Mesendoderm (in vitro differentiated cells): ENCODE measurements around the gene CCNF.

Experiments
- DNase-seq: peaks from one replicate; pipeline ENCODE4 v3.0.0; 2013
- H2AK5ac ChIP-seq: 2 replicates; pipeline ENCODE4 v1.6.1; 2013; ENCODE audit warnings: low read length, inconsistent platforms
- H2BK120ac ChIP-seq: 2 replicates; pipeline ENCODE4 v1.6.1; 2013; ENCODE audit warnings: low read depth, mild to moderate bottlenecking, low read length, moderate library complexity, mixed read lengths
- H2BK15ac ChIP-seq: replicated peaks from 2 replicates; pipeline ENCODE4 v1.6.1; 2013; ENCODE audit warnings: low read depth, mild to moderate bottlenecking, moderate library complexity
- H2BK5ac ChIP-seq: 2 replicates; pipeline ENCODE4 v1.6.1; 2013; ENCODE audit warnings: low read length, inconsistent platforms
- H3K18ac ChIP-seq: 2 replicates; pipeline ENCODE4 v1.6.1; 2013; ENCODE audit warnings: mild to moderate bottlenecking, low read length, mixed read lengths
- H3K23ac ChIP-seq: one replicate; pipeline ENCODE4 v1.6.1; 2013; ENCODE audit warnings: low read length
- H3K27ac ChIP-seq: 2 replicates; pipeline ENCODE4 v1.5.1; 2013; ENCODE audit warnings: low read depth, mild to moderate bottlenecking, inconsistent platforms, low read length, moderate library complexity
- H3K27me3 ChIP-seq: 2 replicates; pipeline ENCODE4 v1.6.1; 2013; ENCODE audit warnings: low read length, control low read depth, mild to moderate bottlenecking, inconsistent platforms; ENCODE audit not compliant: insufficient read depth, poor library complexity
- H3K36me3 ChIP-seq: 2 replicates; pipeline ENCODE4 v1.6.1; 2013; ENCODE audit warnings: low read length, inconsistent platforms; ENCODE audit not compliant: control insufficient read depth, insufficient read depth
- H3K4ac ChIP-seq: one replicate; pipeline ENCODE4 v1.6.1; 2013; ENCODE audit warnings: low read depth, mild to moderate bottlenecking, low read length, moderate library complexity
- H3K4me1 ChIP-seq: 2 replicates; pipeline ENCODE4 v1.6.1; 2013; ENCODE audit warnings: low read depth, low read length, inconsistent platforms; ENCODE audit not compliant: control insufficient read depth
- H3K4me2 ChIP-seq: 2 replicates; pipeline ENCODE4 v1.6.1; 2013; ENCODE audit warnings: low read length
- H3K4me3 ChIP-seq: 2 replicates; pipeline ENCODE4 v1.5.1; 2013; ENCODE audit warnings: mild to moderate bottlenecking, low read length
- H3K56ac ChIP-seq: one replicate; pipeline ENCODE4 v1.6.1; 2013; ENCODE audit warnings: low read length
- H3K79me1 ChIP-seq: 2 replicates; pipeline ENCODE4 v1.6.1; 2013; ENCODE audit warnings: low read length, inconsistent platforms
- H3K79me2 ChIP-seq: 2 replicates; pipeline ENCODE4 v1.6.1; 2013; ENCODE audit warnings: mild to moderate bottlenecking, low read length; ENCODE audit not compliant: control insufficient read depth, insufficient read depth
- H3K9ac ChIP-seq: 2 replicates; pipeline ENCODE4 v1.6.1; 2013; ENCODE audit warnings: low read length, inconsistent platforms
- H4K5ac ChIP-seq: one replicate; pipeline ENCODE4 v1.6.1; 2013; ENCODE audit warnings: low read length
- H4K8ac ChIP-seq: one replicate; pipeline ENCODE4 v1.6.1; 2013; ENCODE audit warnings: low read depth, mild to moderate bottlenecking, control low read depth, low read length, moderate library complexity
- WGBS: extraction: QIAGEN DNeasy Blood & Tissue Kit; methylation state at CpG from one replicate; pipeline ENCODE4 v1.1.7; 2013; ENCODE audit warnings: low lambda C conversion rate, missing lambda C conversion rate; ENCODE audit not compliant: insufficient coverage; ENCODE audit errors: extremely low coverage; 5-methylcytosine and 5-hydroxymethylcytosine counted together

Gene CCNF

DNA sequence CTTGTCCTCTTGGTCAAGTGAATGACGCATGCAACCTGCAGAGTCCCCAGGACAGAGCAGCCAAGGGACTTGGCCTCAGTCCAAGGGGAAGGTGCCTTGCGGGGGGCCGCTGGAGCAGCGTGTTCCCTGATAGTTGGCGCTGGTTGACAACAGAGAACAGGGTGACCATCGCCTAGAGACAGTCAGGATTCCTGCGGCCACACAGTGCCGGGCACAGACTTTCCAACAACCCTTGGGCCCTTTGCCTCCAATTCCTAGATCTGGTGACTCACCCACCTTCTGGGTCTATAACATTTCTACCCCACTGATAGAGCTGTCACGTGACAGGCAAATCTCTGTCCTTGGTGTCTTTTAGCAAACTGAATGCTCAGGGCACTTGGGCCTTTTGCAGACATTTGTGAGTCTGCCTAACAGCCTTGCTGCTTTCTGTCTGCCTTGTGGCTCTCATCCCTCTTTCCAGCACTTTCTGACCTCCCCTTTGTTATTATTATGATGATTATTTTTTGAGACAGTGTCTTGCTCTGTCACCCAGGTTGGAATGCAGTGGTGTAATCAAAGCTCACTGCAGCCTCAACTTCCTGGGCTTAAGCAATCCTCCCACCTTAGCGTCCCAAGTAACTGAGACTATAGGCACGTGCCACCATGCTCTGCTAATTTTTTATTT, 18.8 kb downstream of the CCNF start:
- H3K79me1 ChIP-seq = no peaks in the 10 kb centered on the region
- no peak overlapping the region for H3K56ac ChIP-seq
- no peak overlapping the region for H3K27ac ChIP-seq
- no peak overlapping the region for H2BK120ac ChIP-seq
- H2BK5ac ChIP-seq = no peak overlapping the region
- no peak overlapping the region for H3K23ac ChIP-seq
- H3K4me2 ChIP-seq = no peak overlapping the region
- no peaks in the 10 kb centered on the region for H3K4me1 ChIP-seq
- H3K79me2 ChIP-seq = no peaks in the 10 kb centered on the region
- no peak overlapping the region for H3K4me3 ChIP-seq
- no peak overlapping the region for H4K8ac ChIP-seq
- no peaks in the 10 kb centered on the region for H3K27me3 ChIP-seq
- H3K36me3 ChIP-seq = peaks cover 36% of the 10 kb centered on the region
- no peak for DNase-seq
- WGBS = no CpG with 5 or more reads among the region's 11 CpGs
- no peak overlapping the region for H4K5ac ChIP-seq
- H3K4ac ChIP-seq = no peak overlapping the region
- no peak overlapping the region for H3K9ac ChIP-seq
- no peak overlapping the region for H2BK15ac ChIP-seq
- no peak overlapping the region for H2AK5ac ChIP-seq
- no peak overlapping the region for H3K18ac ChIP-seq

- no peaks in the 10 kb centered on the region for H3K79me2 ChIP-seq
- no peak overlapping the region for H3K4me3 ChIP-seq
- H3K79me1 ChIP-seq = no peaks in the 10 kb centered on the region
- H3K4ac ChIP-seq = no peak overlapping the region
- no peak overlapping the region for H2BK5ac ChIP-seq
- DNase-seq = no peak
- H3K56ac ChIP-seq = no peak overlapping the region
- H2BK120ac ChIP-seq = no peak overlapping the region
- no peak overlapping the region for H2BK15ac ChIP-seq
- no peak overlapping the region for H2AK5ac ChIP-seq
- H4K5ac ChIP-seq = no peak overlapping the region
- no peak overlapping the region for H3K27ac ChIP-seq
- no CpG with 5 or more reads among the region's 25 CpGs for WGBS
- no peak overlapping the region for H3K23ac ChIP-seq
- H3K9ac ChIP-seq = no peak overlapping the region
- no peak overlapping the region for H3K18ac ChIP-seq
- H3K4me1 ChIP-seq = no peaks in the 10 kb centered on the region
- H3K4me2 ChIP-seq = no peak overlapping the region
- no peaks in the 10 kb centered on the region for H3K27me3 ChIP-seq
- H4K8ac ChIP-seq = no peak overlapping the region
- H3K36me3 ChIP-seq = peaks cover 40% of the 10 kb centered on the region
Measured at GRCh38 chr16:2449118-2449517, 19.9 kb downstream of the CCNF start.

DNA sequence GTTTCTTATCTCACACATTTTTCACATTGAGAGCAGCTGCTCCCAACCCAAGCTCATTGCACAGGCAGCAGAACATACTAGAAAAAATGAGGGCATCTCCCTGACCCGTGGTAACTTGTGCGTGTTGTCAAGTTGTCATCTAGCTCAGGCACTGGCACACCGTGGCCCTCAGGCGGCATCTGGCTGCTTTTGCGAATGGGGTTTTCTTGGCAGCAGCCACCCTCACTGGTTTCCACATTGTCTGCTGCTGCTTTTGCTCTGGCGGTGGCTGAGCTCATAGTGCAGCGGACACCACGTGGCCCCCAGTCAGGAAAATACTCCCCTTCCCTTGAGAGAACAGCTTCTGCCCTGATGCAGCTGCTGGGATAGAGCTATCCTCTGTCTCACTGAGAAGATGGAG, 21.3 kb downstream of the CCNF start:
- Histone ChIP-seq H3K4ac (no peak overlapping the region), H2BK5ac (no peak overlapping the region), H2BK120ac (no peak overlapping the region), H3K23ac (no peak overlapping the region), H4K5ac (no peak overlapping the region), H3K36me3 (peaks cover 42% of the 10 kb centered on the region), H3K56ac (no peak overlapping the region), H4K8ac (no peak overlapping the region), H3K18ac (no peak overlapping the region), H3K4me3 (no peak overlapping the region), H2BK15ac (no peak overlapping the region), H3K27ac (no peak overlapping the region), H3K9ac (no peak overlapping the region), H3K79me1 (no peaks in the 10 kb centered on the region), H2AK5ac (no peak overlapping the region), H3K4me1 (no peaks in the 10 kb centered on the region), H3K79me2 (no peaks in the 10 kb centered on the region), H3K4me2 (no peak overlapping the region), H3K27me3 (no peaks in the 10 kb centered on the region)
- no peak for DNase-seq
- no CpG with 5 or more reads among the region's 8 CpGs for WGBS

DNA sequence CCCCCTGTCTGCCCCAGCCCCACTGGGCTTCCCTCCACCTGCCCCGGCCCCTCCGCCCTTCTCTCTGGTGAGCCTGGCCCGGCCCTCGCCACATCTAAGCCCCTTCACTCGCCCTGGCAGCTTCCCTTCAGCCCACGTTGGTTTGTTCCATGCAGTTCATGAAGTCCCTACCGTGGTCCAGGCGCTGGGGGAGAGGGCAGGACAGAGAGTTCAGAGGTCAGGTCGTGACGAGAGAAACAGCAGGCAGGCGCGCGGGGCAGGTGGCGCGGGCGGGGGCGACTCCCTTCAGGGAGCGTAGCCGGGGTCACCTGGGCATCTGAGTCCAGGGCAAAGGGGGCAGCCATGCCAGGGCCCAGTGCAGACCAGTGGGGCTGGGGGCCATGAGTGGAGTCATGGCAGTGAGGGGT, 21.7 kb downstream of the CCNF start:
- no peaks in the 10 kb centered on the region for H3K27me3 ChIP-seq
- no peaks in the 10 kb centered on the region for H3K79me1 ChIP-seq
- H3K36me3 ChIP-seq = peaks cover 41% of the 10 kb centered on the region
- no peak overlapping the region for H3K4me3 ChIP-seq
- H3K27ac ChIP-seq = no peak overlapping the region
- no peak overlapping the region for H3K4ac ChIP-seq
- no peak overlapping the region for H3K18ac ChIP-seq
- H3K23ac ChIP-seq = no peak overlapping the region
- H3K4me2 ChIP-seq = no peak overlapping the region
- no CpG with 5 or more reads among the region's 19 CpGs for WGBS
- no peak overlapping the region for H4K8ac ChIP-seq
- H4K5ac ChIP-seq = no peak overlapping the region
- H3K4me1 ChIP-seq = no peaks in the 10 kb centered on the region
- DNase-seq = no peak
- H2BK120ac ChIP-seq = no peak overlapping the region
- H2AK5ac ChIP-seq = no peak overlapping the region
- no peak overlapping the region for H3K56ac ChIP-seq
- H2BK5ac ChIP-seq = no peak overlapping the region
- no peak overlapping the region for H2BK15ac ChIP-seq
- no peaks in the 10 kb centered on the region for H3K79me2 ChIP-seq
- no peak overlapping the region for H3K9ac ChIP-seq

DNA sequence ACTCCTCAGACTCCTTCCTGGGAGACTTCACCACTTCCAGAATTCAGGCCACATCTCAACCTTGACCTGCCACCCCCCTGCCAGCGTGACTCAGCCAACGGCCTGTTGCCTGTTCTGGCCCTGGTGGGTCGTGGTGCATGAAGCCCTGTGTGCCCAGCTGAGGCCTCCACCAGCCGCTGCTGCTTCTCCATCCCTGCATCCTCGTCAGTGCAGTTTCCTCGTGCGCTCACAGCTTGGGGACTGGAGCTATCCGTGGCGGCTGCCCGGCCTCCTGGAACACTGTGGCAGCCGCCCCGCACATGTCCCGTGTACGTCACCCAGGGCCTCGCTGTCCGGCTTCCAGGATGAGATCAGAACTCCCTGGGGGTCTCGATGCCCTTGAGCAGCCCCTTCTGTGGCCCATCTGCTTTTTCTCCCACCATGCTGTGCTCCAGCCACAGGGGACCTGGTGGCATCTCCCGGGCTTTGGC, 22.6 kb downstream of the CCNF start:
- H3K27me3 ChIP-seq = no peaks in the 10 kb centered on the region
- H4K8ac ChIP-seq = no peak overlapping the region
- H3K18ac ChIP-seq = no peak overlapping the region
- no peak overlapping the region for H3K27ac ChIP-seq
- no peaks in the 10 kb centered on the region for H3K79me2 ChIP-seq
- H3K4me3 ChIP-seq = no peak overlapping the region
- H3K79me1 ChIP-seq = no peaks in the 10 kb centered on the region
- no peak overlapping the region for H2BK120ac ChIP-seq
- H3K4ac ChIP-seq = no peak overlapping the region
- WGBS = no CpG with 5 or more reads among the region's 18 CpGs
- H4K5ac ChIP-seq = no peak overlapping the region
- no peak overlapping the region for H3K4me2 ChIP-seq
- no peak overlapping the region for H2AK5ac ChIP-seq
- no peak overlapping the region for H3K9ac ChIP-seq
- no peak overlapping the region for H2BK15ac ChIP-seq
- DNase-seq = no peak
- H3K56ac ChIP-seq = no peak overlapping the region
- H2BK5ac ChIP-seq = no peak overlapping the region
- no peak overlapping the region for H3K23ac ChIP-seq
- peaks cover 38% of the 10 kb centered on the region for H3K36me3 ChIP-seq
- H3K4me1 ChIP-seq = no peaks in the 10 kb centered on the region

DNA sequence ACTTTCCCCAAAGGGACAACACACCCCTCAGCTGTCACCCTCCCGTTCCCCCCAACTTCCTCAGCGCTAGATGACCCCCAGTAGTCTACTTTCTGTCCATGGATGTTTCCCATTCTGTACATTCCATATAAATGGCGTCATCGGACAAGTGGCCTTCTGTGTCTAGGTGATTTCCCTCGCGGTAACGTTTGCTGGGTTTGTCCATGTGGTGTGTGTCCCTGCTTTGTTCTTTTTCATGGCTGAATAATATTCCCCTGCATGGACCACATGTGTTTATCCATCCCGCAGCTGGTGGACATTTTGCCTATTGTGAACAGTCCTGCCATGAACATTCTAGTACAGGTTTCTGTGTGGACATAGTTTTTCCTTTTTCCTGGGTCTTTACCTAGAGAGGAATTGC, 23.4 kb downstream of the CCNF start:
- no peak for DNase-seq
- H3K23ac ChIP-seq = no peak overlapping the region
- no peak overlapping the region for H3K18ac ChIP-seq
- H3K79me1 ChIP-seq = no peaks in the 10 kb centered on the region
- H3K27me3 ChIP-seq = no peaks in the 10 kb centered on the region
- H3K4me1 ChIP-seq = no peaks in the 10 kb centered on the region
- H3K27ac ChIP-seq = no peak overlapping the region
- H2BK120ac ChIP-seq = no peak overlapping the region
- no peaks in the 10 kb centered on the region for H3K79me2 ChIP-seq
- no CpG with 5 or more reads among the region's 8 CpGs for WGBS
- no peak overlapping the region for H3K4me2 ChIP-seq
- H2BK15ac ChIP-seq = no peak overlapping the region
- H3K4ac ChIP-seq = no peak overlapping the region
- no peak overlapping the region for H4K5ac ChIP-seq
- H3K36me3 ChIP-seq = peaks cover 38% of the 10 kb centered on the region
- no peak overlapping the region for H3K56ac ChIP-seq
- no peak overlapping the region for H3K4me3 ChIP-seq
- H4K8ac ChIP-seq = no peak overlapping the region
- H3K9ac ChIP-seq = no peak overlapping the region
- H2AK5ac ChIP-seq = no peak overlapping the region
- no peak overlapping the region for H2BK5ac ChIP-seq
